Right forelimb (tissue), 1 donor: ENCODE data around the gene FUT4.
"Not testable (repeated sequence)": the region's sequence is repeated elsewhere in the genome, so short reads cannot be mapped to it uniquely, and the experiment has no call there.

Experiments
- DNase-seq: peaks from one replicate; pipeline ENCODE4 v3.0.0-alpha.2; 2018

The FUT4 gene

DNA sequence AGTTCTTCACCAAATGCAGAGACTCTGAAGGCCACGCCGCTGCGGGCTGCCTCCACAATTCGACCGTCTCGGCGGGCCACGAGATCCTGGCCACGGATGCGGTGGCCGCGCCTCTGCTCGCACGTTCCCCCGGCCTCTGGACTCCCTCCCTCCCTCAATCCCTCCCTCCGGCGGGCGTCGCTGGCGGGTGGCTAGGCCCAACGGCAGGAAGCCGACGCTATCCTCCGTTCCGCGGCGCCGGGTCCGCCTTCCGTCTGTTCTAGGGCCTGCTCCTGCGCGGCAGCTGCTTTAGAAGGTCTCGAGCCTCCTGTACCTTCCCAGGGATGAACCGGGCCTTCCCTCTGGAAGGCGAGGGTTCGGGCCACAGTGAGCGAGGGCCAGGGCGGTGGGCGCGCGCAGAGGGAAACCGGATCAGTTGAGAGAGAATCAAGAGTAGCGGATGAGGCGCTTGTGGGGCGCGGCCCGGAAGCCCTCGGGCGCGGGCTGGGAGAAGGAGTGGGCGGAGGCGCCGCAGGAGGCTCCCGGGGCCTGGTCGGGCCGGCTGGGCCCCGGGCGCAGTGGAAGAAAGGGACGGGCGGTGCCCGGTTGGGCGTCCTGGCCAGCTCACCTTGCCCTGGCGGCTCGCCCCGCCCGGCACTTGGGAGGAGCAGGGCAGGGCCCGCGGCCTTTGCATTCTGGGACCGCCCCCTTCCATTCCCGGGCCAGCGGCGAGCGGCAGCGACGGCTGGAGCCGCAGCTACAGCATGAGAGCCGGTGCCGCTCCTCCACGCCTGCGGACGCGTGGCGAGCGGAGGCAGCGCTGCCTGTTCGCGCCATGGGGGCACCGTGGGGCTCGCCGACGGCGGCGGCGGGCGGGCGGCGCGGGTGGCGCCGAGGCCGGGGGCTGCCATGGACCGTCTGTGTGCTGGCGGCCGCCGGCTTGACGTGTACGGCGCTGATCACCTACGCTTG, at the start of gene FUT4:
FUT4 (plus strand) TSS at position 227 of the 951 bp plus-strand sequence; CDS start at position 440, 213 bp downstream.
- DNase-seq: peak; percentile 91

DNA sequence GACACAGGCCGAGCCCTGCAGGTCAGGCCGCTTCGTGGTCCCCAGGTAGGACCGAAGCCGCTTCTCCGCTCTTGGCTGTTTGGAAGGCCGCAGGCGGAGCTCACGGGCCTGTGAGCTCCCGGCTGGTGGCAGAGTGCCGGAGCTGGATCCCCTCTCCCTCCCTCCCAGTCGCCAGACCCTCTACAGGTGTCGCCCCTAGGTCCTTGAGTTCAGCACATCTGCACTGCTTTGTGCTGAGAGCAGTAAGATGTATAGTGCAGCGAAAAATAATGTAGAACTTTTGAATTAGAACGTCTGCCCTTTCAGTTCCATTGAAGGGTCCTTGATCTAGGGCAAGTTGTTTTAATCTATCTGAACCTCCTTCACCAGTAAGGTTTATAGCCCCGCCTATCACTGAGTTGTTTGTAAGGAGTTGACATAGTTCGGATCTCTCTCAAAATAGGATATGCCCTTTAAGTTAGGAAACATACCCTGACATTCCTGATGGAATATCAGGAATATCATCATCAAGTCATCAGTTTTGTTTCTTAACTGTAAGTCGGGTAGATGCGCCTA, 49.5 kb upstream of the FUT4 start:
- no peak for DNase-seq

DNA sequence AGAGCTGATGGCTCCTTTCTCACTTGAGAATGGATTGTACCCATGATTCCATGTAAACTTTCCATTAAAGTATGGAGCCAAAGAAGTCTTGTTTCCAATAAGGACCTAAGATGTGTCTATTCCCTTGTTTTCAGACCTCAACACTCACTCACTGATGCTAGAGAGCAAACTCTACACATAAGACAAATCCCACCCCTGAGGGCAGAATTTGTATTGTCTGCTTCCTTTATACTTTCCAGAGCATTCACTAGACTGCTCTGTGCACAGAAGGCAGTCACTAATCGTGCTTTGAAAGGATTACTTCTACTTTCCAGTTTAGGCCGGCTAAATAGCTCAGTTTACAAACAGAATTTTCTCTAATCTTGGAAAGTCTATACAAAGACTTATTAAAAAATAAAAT, 43.5 kb upstream of the FUT4 start:
- no peak for DNase-seq

- DNase-seq: no peak
Observed at GRCh38 chr11:94501522-94501921, 42.2 kb upstream of the FUT4 start.

DNA sequence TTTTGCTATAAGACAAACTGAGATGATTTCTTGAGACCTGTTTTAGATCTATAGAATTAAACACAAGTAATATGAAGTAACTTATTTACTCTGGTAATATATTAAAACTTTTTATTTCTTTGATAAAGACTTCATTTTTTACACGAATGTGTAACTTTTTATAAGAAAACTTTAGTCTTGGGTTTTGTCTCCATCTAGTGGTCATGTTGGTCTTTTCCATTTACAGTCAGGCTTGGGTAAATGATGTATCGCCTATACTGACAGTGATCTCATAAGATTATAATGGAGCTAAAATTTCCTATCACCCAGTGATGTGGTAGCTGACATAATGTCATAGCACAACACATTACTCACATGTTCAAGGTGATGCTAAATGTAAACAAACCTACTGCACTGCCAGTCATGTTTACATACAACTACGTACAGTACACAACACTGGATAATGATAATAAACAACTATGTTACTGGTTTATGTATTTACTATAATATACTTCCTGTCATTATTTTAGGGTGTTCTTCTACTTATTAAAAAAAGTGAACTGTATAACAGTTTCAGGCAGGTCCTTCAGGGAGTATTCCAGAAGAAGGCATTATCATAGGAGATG, 38.9 kb upstream of the FUT4 start:
- no peak for DNase-seq

- not testable (repeated sequence) for DNase-seq
Observed at GRCh38 chr11:94506513-94506912, 37.2 kb upstream of the FUT4 start.

DNA sequence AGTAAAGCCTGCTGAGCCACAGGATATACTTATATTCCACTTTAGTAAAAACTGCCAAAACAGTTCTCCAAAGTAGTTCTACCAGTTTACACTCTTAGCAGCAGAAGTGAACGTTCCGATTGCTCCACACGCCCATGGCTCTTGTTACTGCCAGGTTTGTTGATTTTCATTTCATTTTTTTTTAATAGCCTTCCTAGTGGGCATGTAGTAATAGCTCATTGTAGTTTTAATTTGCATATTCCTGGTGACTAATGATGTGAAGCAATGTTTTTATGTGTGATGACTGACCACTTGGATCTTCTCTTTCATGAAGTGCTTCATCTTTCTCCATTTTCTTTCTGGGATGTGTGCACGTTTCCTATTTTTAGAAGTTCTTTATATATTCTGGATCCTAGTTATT, 36.2 kb upstream of the FUT4 start:
- no peak for DNase-seq

DNA sequence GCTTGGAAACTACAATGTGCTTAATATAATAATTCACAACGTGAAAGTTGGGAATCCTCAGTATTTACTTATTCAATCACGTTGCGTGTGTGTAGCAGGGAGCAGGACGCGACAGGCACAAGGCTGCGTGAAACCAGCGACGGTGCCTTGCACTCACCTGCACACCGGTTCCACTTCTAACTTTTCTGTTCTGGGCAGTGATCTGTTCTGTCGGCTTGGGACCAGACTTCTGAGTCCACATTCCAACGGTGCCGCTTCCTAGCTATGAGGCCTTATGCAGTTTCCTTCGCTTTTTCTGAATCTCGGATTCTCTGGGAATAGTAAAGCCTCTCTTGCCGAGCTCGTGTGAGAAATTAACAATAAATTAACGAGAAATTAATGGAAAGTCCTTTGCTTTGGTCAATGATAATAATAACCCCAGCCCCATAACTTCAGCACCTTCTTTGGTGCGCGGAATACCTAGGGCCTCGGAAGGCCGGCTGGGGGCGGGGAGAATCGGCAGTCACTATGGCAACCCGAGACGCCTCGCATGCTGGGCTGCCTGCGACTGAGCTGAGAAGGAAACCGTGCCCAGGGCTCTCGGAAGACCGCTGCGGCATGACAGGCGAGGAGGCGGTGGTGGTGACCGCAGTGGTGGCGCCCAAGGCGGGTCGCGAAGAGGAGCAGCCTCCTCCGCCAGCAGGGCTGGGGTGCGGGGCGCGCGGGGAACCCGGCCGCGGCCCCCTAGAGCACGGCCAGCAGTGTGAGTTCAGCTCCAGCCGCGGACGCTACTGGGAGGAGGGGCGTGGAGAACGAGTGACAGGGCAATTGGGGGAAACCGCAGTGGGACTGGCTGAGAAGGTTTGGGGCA, 31.6 kb upstream of the FUT4 start, which contains the start of gene C11orf97:
C11orf97 (plus strand) TSS at position 530 of the 850 bp plus-strand sequence; CDS start at position 598, 68 bp downstream.
- peak; percentile 70 for DNase-seq

GRCh38 chr11:94513091-94513490, 30.6 kb upstream of the FUT4 start:
- no peak for DNase-seq

- DNase-seq: no peak
Observed at GRCh38 chr11:94515398-94515797, 28.3 kb upstream of the FUT4 start.

DNA sequence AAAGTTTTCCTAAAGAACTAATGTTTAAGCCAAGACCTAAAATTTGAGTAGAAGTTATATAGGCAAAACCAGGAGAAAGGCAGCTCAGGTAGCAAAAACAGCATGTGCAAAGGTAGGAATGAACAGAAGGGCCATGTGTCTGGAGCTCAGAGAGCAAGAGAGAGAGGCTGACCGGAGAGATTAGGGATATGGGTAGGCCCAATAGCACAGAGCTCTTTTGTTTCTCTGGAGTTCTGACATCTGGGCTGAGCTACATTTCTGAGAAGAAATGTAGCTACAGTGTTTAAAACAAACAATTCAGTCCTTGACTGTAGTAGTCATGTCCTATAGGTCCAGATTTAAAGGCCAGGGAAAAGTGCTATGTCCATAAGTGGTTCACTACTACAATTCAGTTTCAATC, 27.0 kb upstream of the FUT4 start:
- no peak for DNase-seq

- no peak for DNase-seq
Observed at GRCh38 chr11:94518300-94518699, 25.4 kb upstream of the FUT4 start.

DNA sequence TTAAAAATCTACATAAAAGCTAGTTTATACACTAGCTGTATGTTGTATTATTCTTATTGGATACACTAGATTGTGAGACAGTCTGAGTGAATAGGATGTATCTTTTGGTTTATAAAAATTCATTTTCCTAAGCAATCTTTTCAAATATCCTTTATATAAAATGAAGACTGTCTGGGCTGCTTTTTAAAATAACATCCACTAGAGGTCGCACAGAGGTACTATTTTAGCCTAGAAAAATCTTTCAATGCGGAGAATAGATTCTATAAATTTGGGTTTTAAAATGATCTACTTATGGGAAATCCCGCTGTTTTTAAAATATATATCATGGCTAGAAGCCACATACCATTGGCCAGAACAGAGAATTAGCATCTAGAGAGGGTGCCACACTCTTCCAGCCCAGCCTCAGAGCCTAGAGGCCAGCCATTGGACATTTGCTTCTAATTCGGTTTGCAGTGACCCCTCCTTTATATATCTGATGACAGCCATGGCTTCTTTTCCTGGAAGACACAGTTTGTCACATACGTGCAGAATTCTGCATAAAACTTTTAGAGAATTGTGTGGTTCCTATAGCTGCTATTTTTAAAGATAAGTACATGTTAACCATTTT, 24.1 kb upstream of the FUT4 start:
- no peak for DNase-seq

- no peak for DNase-seq
Observed at GRCh38 chr11:94521684-94522083, 22.0 kb upstream of the FUT4 start.

DNA sequence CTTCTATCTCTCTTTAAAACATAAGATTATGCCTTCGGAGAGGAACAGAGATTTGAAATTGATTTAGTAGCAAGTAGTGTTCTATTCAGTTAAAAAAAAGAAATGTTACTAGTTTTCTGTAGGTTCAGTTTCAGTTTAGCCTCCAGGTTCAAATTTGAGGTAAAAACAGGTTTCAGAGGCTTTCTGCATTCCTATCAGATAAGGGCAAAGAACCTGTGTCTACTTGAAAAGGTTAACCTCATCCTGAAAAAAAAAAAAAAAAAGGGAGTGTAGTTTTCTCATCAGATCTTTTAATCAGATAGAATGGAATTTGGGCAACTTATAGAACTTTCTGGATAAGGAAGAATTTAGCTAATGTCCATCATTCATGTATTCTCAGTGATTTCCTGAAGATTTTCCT, 19.4 kb upstream of the FUT4 start:
- no peak for DNase-seq

DNA sequence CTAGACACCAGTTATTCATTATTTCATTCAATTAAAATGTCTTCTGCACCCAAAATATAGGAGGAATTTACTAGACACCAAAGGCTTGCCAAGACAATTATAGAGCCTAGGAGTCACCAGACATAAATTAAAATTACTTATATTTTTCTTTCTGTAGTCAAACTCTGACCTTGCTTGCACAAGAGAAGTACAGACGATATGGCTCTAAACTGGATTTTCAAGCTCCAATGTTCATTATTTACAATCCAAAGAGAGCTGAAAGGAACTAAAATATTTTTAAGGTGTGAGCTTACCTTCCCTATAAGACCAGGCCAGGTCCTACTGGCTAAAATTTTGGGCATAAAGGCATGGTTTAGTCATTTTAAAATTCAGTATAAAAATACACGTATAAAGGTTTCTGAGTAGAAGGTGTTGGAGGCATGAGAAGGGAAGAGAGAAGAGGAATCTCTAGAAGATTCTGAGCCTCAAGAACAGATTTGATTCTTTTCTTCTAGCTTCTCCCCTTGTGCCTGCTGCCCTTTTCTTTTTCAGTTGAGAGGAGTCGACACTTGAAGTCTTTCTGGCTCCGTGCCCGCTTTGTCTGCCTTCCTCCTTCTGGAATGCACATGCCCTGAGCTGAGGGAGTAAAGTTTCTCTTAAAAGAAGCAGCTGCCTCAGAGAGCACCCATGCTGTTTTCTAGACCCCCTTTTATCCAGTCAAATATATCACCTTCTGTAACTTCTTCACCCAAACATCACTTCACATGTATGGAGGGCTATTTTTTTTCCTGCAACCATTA, 18.0 kb upstream of the FUT4 start:
- no peak for DNase-seq

- no peak for DNase-seq
Observed at GRCh38 chr11:94526645-94527438, 16.9 kb upstream of the FUT4 start.

- DNase-seq: no peak
Observed at GRCh38 chr11:94528551-94528950, 15.2 kb upstream of the FUT4 start.

DNA sequence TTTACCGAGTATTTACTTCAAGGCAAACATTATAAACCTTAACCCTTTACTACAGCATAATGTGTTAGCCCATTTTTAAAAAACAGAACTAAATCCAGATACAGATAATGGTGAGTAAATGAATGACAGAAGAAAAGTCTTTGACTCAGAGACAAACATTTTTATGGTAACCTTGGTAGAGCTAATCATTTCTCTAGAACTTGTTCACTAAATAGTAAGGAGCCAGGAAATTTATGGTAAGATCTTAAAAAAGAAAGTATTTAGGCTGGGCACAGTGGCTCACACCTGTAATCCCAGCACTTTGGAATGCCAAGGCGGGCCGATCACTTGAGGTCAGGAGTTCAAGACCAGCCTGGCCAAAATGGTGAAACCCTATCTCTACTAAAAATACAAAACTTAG, 11.5 kb upstream of the FUT4 start:
- DNase-seq: no peak

DNA sequence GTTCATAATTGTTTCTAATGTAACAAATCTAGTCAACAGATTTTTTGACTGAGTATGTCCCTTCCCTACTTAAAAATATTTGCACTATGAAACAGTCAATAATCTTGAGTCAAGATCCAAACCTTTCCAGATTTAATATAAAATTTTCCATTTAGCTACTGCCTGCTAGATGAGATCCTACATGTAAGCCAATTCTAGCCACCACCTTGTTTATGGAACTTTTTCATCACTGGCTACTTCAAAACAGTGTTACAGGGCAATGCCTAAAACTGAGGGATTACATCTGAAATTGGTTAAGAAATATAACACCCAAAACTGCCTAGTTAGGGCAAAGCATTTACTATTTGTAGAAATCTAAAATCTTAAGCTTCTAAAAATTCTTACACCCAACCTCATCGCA, 10.5 kb upstream of the FUT4 start:
- no peak for DNase-seq
